ENCODE measurements around the gene COLGALT1.
A peak's percentile ranks its signal among the peaks of the same experiment; 100 is the strongest.

Gene COLGALT1

GRCh38 chr19:17528610-17529009 lies 26.8 kb upstream of the COLGALT1 start:
- Histone ChIP-seq H3K36me3 (replicated peaks in 1 of 2; ENCODE audit: control insufficient read depth in 2 of 2, insufficient read depth in 2 of 2, low read length in 2 of 2) (peaks cover 0 to 2% of the 10 kb centered on the region in 2 donors), H2AFZ (ENCODE audit: low read length) (no peak overlapping the region), H3K27ac (replicated peaks; ENCODE audit: low read length) (no peak overlapping the region), H3K23ac (ENCODE audit: low read depth, low read length, poor library complexity) (no peak overlapping the region), H2BK5ac (ENCODE audit: low read length) (no peak overlapping the region), H3K18ac (ENCODE audit: low read length) (no peak overlapping the region), H4K8ac (ENCODE audit: low read depth, low read length) (no peak overlapping the region), H3K4ac (ENCODE audit: low read length) (no peak overlapping the region), H2BK15ac (ENCODE audit: low read length) (no peak overlapping the region), H3K4me1 (ENCODE audit: control insufficient read depth in 2 of 2, insufficient read depth in 1 of 2, low read depth in 1 of 2, low read length in 2 of 2) (peaks cover 2 to 7% of the 10 kb centered on the region in 2 donors), H3K4me3 (ENCODE audit: low read length in 2 of 2) (peak overlapping the region in 1 of 2 donors; percentile 2), H3K27me3 (ENCODE audit: control insufficient read depth in 3 of 3, insufficient read depth in 3 of 3, low read depth in 1 of 3, low read length in 3 of 3) (peaks cover 0 to 2% (median 0%) of the 10 kb centered on the region in 3 experiments), H3K9ac (ENCODE audit: low read depth, low read length, poor library complexity) (no peak overlapping the region), H3K79me1 (ENCODE audit: low read depth, low read length) (no peaks in the 10 kb centered on the region), H4K91ac (ENCODE audit: low read depth, low read length, poor library complexity) (no peak overlapping the region), H2BK120ac (ENCODE audit: low read depth, low read length) (no peak overlapping the region), H2AK5ac (ENCODE audit: low read depth, low read length) (peak overlapping the region; percentile 74), H3K4me2 (ENCODE audit: insufficient read depth, low read length, poor library complexity, severe bottlenecking) (no peak overlapping the region), H3K9me3 (replicated peaks in 1 of 2; ENCODE audit: control insufficient read depth in 2 of 2, insufficient read depth in 1 of 2, low read depth in 1 of 2, low read length in 2 of 2) (peaks cover 0 to 5% of the 10 kb centered on the region in 2 donors), H3K14ac (ENCODE audit: low read length) (no peak overlapping the region), H2BK12ac (ENCODE audit: low read length) (no peak overlapping the region)
- WGBS, 2 donors (ENCODE audit: extremely low coverage in 2 of 2, insufficient read length in 2 of 2, insufficient replicate concordance in 1 of 2): no CpG with 5 or more reads among the region's 3 CpGs
- no peak for DNase-seq (ENCODE audit: low spot score)

- H3K14ac ChIP-seq (ENCODE audit: low read length): no peak overlapping the region
- H3K9me3 ChIP-seq (replicated peaks in 1 of 2; ENCODE audit: control insufficient read depth in 2 of 2, insufficient read depth in 1 of 2, low read depth in 1 of 2, low read length in 2 of 2): peaks cover 0 to 5% of the 10 kb centered on the region in 2 donors
- no CpG with 5 or more reads among the region's 8 CpGs for WGBS, 2 donors (ENCODE audit: extremely low coverage in 2 of 2, insufficient read length in 2 of 2, insufficient replicate concordance in 1 of 2)
- H3K36me3 ChIP-seq (replicated peaks in 1 of 2; ENCODE audit: control insufficient read depth in 2 of 2, insufficient read depth in 2 of 2, low read length in 2 of 2): peaks cover 0 to 2% of the 10 kb centered on the region in 2 donors
- H2BK120ac ChIP-seq (ENCODE audit: low read depth, low read length): no peak overlapping the region
- no peak overlapping the region for H2AK5ac ChIP-seq (ENCODE audit: low read depth, low read length)
- H3K23ac ChIP-seq (ENCODE audit: low read depth, low read length, poor library complexity): no peak overlapping the region
- no peak overlapping the region for H3K27ac ChIP-seq (replicated peaks; ENCODE audit: low read length)
- H3K18ac ChIP-seq (ENCODE audit: low read length): no peak overlapping the region
- H3K4me2 ChIP-seq (ENCODE audit: insufficient read depth, low read length, poor library complexity, severe bottlenecking): no peak overlapping the region
- H2BK5ac ChIP-seq (ENCODE audit: low read length): no peak overlapping the region
- no peak overlapping the region for H2BK12ac ChIP-seq (ENCODE audit: low read length)
- DNase-seq (ENCODE audit: low spot score): no peak
- H2AFZ ChIP-seq (ENCODE audit: low read length): peak overlapping the region; percentile 87
- peaks cover 0 to 2% (median 0%) of the 10 kb centered on the region in 3 experiments for H3K27me3 ChIP-seq (ENCODE audit: control insufficient read depth in 3 of 3, insufficient read depth in 3 of 3, low read depth in 1 of 3, low read length in 3 of 3)
- no peak overlapping the region for H4K91ac ChIP-seq (ENCODE audit: low read depth, low read length, poor library complexity)
- peaks cover 2 to 7% of the 10 kb centered on the region in 2 donors for H3K4me1 ChIP-seq (ENCODE audit: control insufficient read depth in 2 of 2, insufficient read depth in 1 of 2, low read depth in 1 of 2, low read length in 2 of 2)
- no peaks in the 10 kb centered on the region for H3K79me1 ChIP-seq (ENCODE audit: low read depth, low read length)
- H3K9ac ChIP-seq (ENCODE audit: low read depth, low read length, poor library complexity): no peak overlapping the region
- H3K4me3 ChIP-seq (ENCODE audit: low read length in 2 of 2): no peak overlapping the region
- no peak overlapping the region for H4K8ac ChIP-seq (ENCODE audit: low read depth, low read length)
- H3K4ac ChIP-seq (ENCODE audit: low read length): no peak overlapping the region
- no peak overlapping the region for H2BK15ac ChIP-seq (ENCODE audit: low read length)
Observed at GRCh38 chr19:17529239-17530158, 25.9 kb upstream of the COLGALT1 start.

- no peak for DNase-seq (ENCODE audit: low spot score)
- no CpG with 5 or more reads among the region's 8 CpGs for WGBS, 2 donors (ENCODE audit: extremely low coverage in 2 of 2, insufficient read length in 2 of 2, insufficient replicate concordance in 1 of 2)
- H3K4ac ChIP-seq (ENCODE audit: low read length): no peak overlapping the region
Observed at GRCh38 chr19:17530586-17530985, 24.9 kb upstream of the COLGALT1 start.

GRCh38 chr19:17532116-17532515 lies 23.3 kb upstream of the COLGALT1 start:
- Histone ChIP-seq H3K4ac (ENCODE audit: low read length) (no peak overlapping the region), H3K4me3 (ENCODE audit: low read length in 2 of 2) (no peak overlapping the region), H3K4me1 (ENCODE audit: control insufficient read depth in 2 of 2, insufficient read depth in 1 of 2, low read depth in 1 of 2, low read length in 2 of 2) (peaks cover 2 to 7% of the 10 kb centered on the region in 2 donors), H3K27me3 (ENCODE audit: control insufficient read depth in 3 of 3, insufficient read depth in 3 of 3, low read depth in 1 of 3, low read length in 3 of 3) (peaks cover 0 to 2% (median 0%) of the 10 kb centered on the region in 3 experiments), H4K91ac (ENCODE audit: low read depth, low read length, poor library complexity) (no peak overlapping the region), H3K9ac (ENCODE audit: low read depth, low read length, poor library complexity) (no peak overlapping the region), H3K14ac (ENCODE audit: low read length) (no peak overlapping the region), H2BK120ac (ENCODE audit: low read depth, low read length) (no peak overlapping the region), H2BK15ac (ENCODE audit: low read length) (peak overlapping the region; percentile 54), H3K18ac (ENCODE audit: low read length) (no peak overlapping the region), H3K4me2 (ENCODE audit: insufficient read depth, low read length, poor library complexity, severe bottlenecking) (no peak overlapping the region), H3K9me3 (replicated peaks in 1 of 2; ENCODE audit: control insufficient read depth in 2 of 2, insufficient read depth in 1 of 2, low read depth in 1 of 2, low read length in 2 of 2) (peaks cover 0 to 6% of the 10 kb centered on the region in 2 donors), H2AK5ac (ENCODE audit: low read depth, low read length) (peak overlapping the region; percentile 75), H3K27ac (replicated peaks; ENCODE audit: low read length) (no peak overlapping the region), H4K8ac (ENCODE audit: low read depth, low read length) (peak overlapping the region; percentile 10), H3K79me1 (ENCODE audit: low read depth, low read length) (no peaks in the 10 kb centered on the region), H2BK12ac (ENCODE audit: low read length) (peak overlapping the region; percentile 31), H3K23ac (ENCODE audit: low read depth, low read length, poor library complexity) (no peak overlapping the region), H3K36me3 (replicated peaks in 1 of 2; ENCODE audit: control insufficient read depth in 2 of 2, insufficient read depth in 2 of 2, low read length in 2 of 2) (no peaks in the 10 kb centered on the region), H2AFZ (ENCODE audit: low read length) (no peak overlapping the region), H2BK5ac (ENCODE audit: low read length) (no peak overlapping the region)
- no CpG with 5 or more reads among the region's 16 CpGs for WGBS, 2 donors (ENCODE audit: extremely low coverage in 2 of 2, insufficient read length in 2 of 2, insufficient replicate concordance in 1 of 2)
- DNase-seq (ENCODE audit: low spot score): no peak

More at GRCh38 chr19:17530586-17530985, 24.9 kb upstream of the COLGALT1 start:
- Histone ChIP-seq H3K14ac (ENCODE audit: low read length) (no peak overlapping the region), H2BK12ac (ENCODE audit: low read length) (peak overlapping the region; percentile 6), H2AFZ (ENCODE audit: low read length) (peak overlapping the region; percentile 87), H3K27me3 (ENCODE audit: control insufficient read depth in 3 of 3, insufficient read depth in 3 of 3, low read depth in 1 of 3, low read length in 3 of 3) (peaks cover 0 to 2% (median 0%) of the 10 kb centered on the region in 3 experiments), H3K4me3 (ENCODE audit: low read length in 2 of 2) (no peak overlapping the region), H2AK5ac (ENCODE audit: low read depth, low read length) (no peak overlapping the region), H4K91ac (ENCODE audit: low read depth, low read length, poor library complexity) (no peak overlapping the region), H3K4me1 (ENCODE audit: control insufficient read depth in 2 of 2, insufficient read depth in 1 of 2, low read depth in 1 of 2, low read length in 2 of 2) (peaks cover 2 to 7% of the 10 kb centered on the region in 2 donors), H3K79me1 (ENCODE audit: low read depth, low read length) (no peaks in the 10 kb centered on the region), H3K36me3 (replicated peaks in 1 of 2; ENCODE audit: control insufficient read depth in 2 of 2, insufficient read depth in 2 of 2, low read length in 2 of 2) (no peaks in the 10 kb centered on the region), H3K4me2 (ENCODE audit: insufficient read depth, low read length, poor library complexity, severe bottlenecking) (no peak overlapping the region), H3K23ac (ENCODE audit: low read depth, low read length, poor library complexity) (no peak overlapping the region), H3K18ac (ENCODE audit: low read length) (peak overlapping the region; percentile 48), H2BK120ac (ENCODE audit: low read depth, low read length) (no peak overlapping the region), H3K27ac (replicated peaks; ENCODE audit: low read length) (no peak overlapping the region), H2BK15ac (ENCODE audit: low read length) (peak overlapping the region; percentile 62), H3K9me3 (replicated peaks in 1 of 2; ENCODE audit: control insufficient read depth in 2 of 2, insufficient read depth in 1 of 2, low read depth in 1 of 2, low read length in 2 of 2) (peaks cover 0 to 6% of the 10 kb centered on the region in 2 donors), H2BK5ac (ENCODE audit: low read length) (no peak overlapping the region), H3K9ac (ENCODE audit: low read depth, low read length, poor library complexity) (peak overlapping the region; percentile 77), H4K8ac (ENCODE audit: low read depth, low read length) (no peak overlapping the region)

Measured in neuronal stem cell (in vitro differentiated cells).